Neural cell (in vitro differentiated cells): Measurements from ENCODE around the gene CDC37L1. TPM values are rescaled to one million over a fixed set of nuclear protein-coding genes. Genes with fewer than 3 reads are reported as not detected.

Experiments
- H2AFZ ChIP-seq: fragments of 200-600, 300-800 bp; sonication (generic), shearing (Covaris generic); 2 replicates; pipeline ENCODE4 v1.6.0; 2014; ENCODE audit warnings: low read depth, mild to moderate bottlenecking, antibody characterized with exemption, low read length, moderate library complexity
- H3F3A ChIP-seq: fragments of 200-600 bp; shearing (Covaris generic); 2 replicates; pipeline ENCODE4 v1.6.1; 2016; ENCODE audit warnings: mild to moderate bottlenecking, moderate library complexity, mixed read lengths, antibody characterized with exemption, low read length; ENCODE audit not compliant: insufficient read depth, poor library complexity, severe bottlenecking
- H3K27ac ChIP-seq: fragments of 200-600, 300-800 bp; sonication (generic), shearing (Covaris generic); 2 replicates; pipeline ENCODE4 v1.5.1; 2014; ENCODE audit warnings: mild to moderate bottlenecking, low read length, moderate library complexity
- H3K27me3 ChIP-seq: fragments of 300-800, 200-600 bp; sonication (generic), shearing (Covaris generic); 2 replicates; pipeline ENCODE4 v1.6.0; 2014; ENCODE audit warnings: mild to moderate bottlenecking, low read depth, low read length, moderate library complexity; ENCODE audit not compliant: insufficient read depth
- H3K36me3 ChIP-seq: fragments of 300-800, 200-600 bp; sonication (generic), shearing (Covaris generic); 2 replicates; pipeline ENCODE4 v1.5.1; 2014; ENCODE audit warnings: mild to moderate bottlenecking, antibody characterized with exemption, low read length, moderate library complexity; ENCODE audit not compliant: insufficient read depth
- H3K4me2 ChIP-seq: fragments of 300-800, 200-600 bp; sonication (generic), shearing (Covaris generic); 2 replicates; pipeline ENCODE4 v1.6.0; 2014; ENCODE audit warnings: mild to moderate bottlenecking, low read length
- H3K4me3 ChIP-seq: fragments of 300-800, 200-600 bp; sonication (generic), shearing (Covaris generic); 2 replicates; pipeline ENCODE4 v1.5.1; 2014; ENCODE audit warnings: mild to moderate bottlenecking, low read length, moderate library complexity
- H3K79me2 ChIP-seq: fragments of 200-600 bp; shearing (Covaris generic); replicated peaks from 2 replicates; pipeline ENCODE4 v1.6.0; 2014; ENCODE audit warnings: mild to moderate bottlenecking, low read length, moderate library complexity; ENCODE audit not compliant: insufficient read depth
- H3K9ac ChIP-seq: fragments of 300-800, 200-600 bp; sonication (generic), shearing (Covaris generic); 2 replicates; pipeline ENCODE4 v1.6.1; 2016; ENCODE audit warnings: mild to moderate bottlenecking, low read length, mixed read lengths
- H3K9me2 ChIP-seq: fragments of 200-600 bp; shearing (Covaris generic); 2 replicates; pipeline ENCODE4 v1.6.1; 2016; ENCODE audit warnings: mild to moderate bottlenecking, low read length, mixed read lengths; ENCODE audit not compliant: insufficient read depth
- H3K9me3 ChIP-seq: fragments of 200-600, 300-800 bp; sonication (generic), shearing (Covaris generic); 2 replicates; pipeline ENCODE4 v1.6.1; 2016; ENCODE audit warnings: mild to moderate bottlenecking, mixed run types, low read length, moderate library complexity, mixed read lengths
- H4K20me1 ChIP-seq: fragments of 200-600 bp; shearing (Covaris generic); 2 replicates; pipeline ENCODE4 v1.6.1; 2016; ENCODE audit warnings: mild to moderate bottlenecking, mixed run types; ENCODE audit not compliant: insufficient read depth
- CTCF ChIP-seq: fragments of 450-650 bp; IDR thresholded peaks from 2 replicates; pipeline ENCODE4 v1.5.1; 2014; ENCODE audit warnings: antibody characterized with exemption, mild to moderate bottlenecking, moderate library complexity; ENCODE audit not compliant: poor library complexity, severe bottlenecking
- EP300 ChIP-seq: fragments of 450-650 bp; conservative IDR thresholded peaks from 2 replicates; pipeline ENCODE4 v1.6.1; 2014; ENCODE audit warnings: antibody characterized with exemption, mild to moderate bottlenecking, moderate library complexity; ENCODE audit not compliant: poor library complexity, severe bottlenecking
- EZH2 ChIP-seq: fragments of 200-600, 300-800 bp; shearing (Covaris generic), sonication (generic); IDR thresholded peaks from 2 replicates; pipeline ENCODE4 v1.6.1; 2014; ENCODE audit warnings: antibody characterized with exemption, low read length, borderline replicate concordance, mild to moderate bottlenecking; ENCODE audit not compliant: insufficient read depth, poor library complexity, severe bottlenecking
- MXI1 ChIP-seq: fragments of 450-650 bp; conservative IDR thresholded peaks from 2 replicates; pipeline ENCODE4 v1.6.1; 2014; ENCODE audit warnings: antibody characterized with exemption, mild to moderate bottlenecking; ENCODE audit not compliant: poor library complexity, severe bottlenecking
- POLR2AphosphoS5 ChIP-seq: IDR thresholded peaks from 2 replicates; pipeline ENCODE4 v1.6.1; 2012
- RAD21 ChIP-seq: fragments of 450-650 bp; conservative IDR thresholded peaks from 2 replicates; pipeline ENCODE4 v1.6.1; 2014; ENCODE audit warnings: antibody characterized with exemption, mild to moderate bottlenecking, moderate library complexity
- REST ChIP-seq: IDR thresholded peaks from 2 replicates; pipeline ENCODE4 v1.6.1; 2012; ENCODE audit warnings: borderline replicate concordance
- SMC3 ChIP-seq: fragments of 450-650 bp; conservative IDR thresholded peaks from 2 replicates; pipeline ENCODE4 v1.6.1; 2014; ENCODE audit warnings: antibody characterized with exemption, mild to moderate bottlenecking, moderate library complexity; ENCODE audit not compliant: poor library complexity
- TAF1 ChIP-seq: IDR thresholded peaks from 2 replicates; pipeline ENCODE4 v1.6.1; 2012; ENCODE audit warnings: low read depth
- polyA plus RNA-seq: library from polyadenylated mRNA; depleted of rRNA; stranded (reverse); fragments of >200 nt; gene quantifications from 2 replicates; pipeline ENCODE4 v1.2.3, GENCODE V29; 2014

The CDC37L1 gene
- polyA plus RNA-seq, 1 donor from 2014 or later, result 34.7 TPM

- Histone ChIP-seq H4K20me1 (no peaks in the 10 kb centered on the region), H3K9me3 (no peaks in the 10 kb centered on the region), H3K27me3 (no peaks in the 10 kb centered on the region), H3K9ac (peak overlapping the region; percentile 84), H3K79me2 (no peaks in the 10 kb centered on the region), H3K36me3 (no peaks in the 10 kb centered on the region), H3F3A (no peaks in the 10 kb centered on the region), H3K9me2 (no peaks in the 10 kb centered on the region), H2AFZ (peak overlapping the region; percentile 78), H3K4me2 (peak overlapping the region; percentile 94), H3K27ac (peak overlapping the region; percentile 42), H3K4me3 (peak overlapping the region; percentile 98)
- TF ChIP-seq POLR2AphosphoS5 (no peak), CTCF (no peak), SMC3 (no peak)
Observed at GRCh38 chr9:4662989-4663792, 16.2 kb upstream of the CDC37L1 start.

- H3K4me3 ChIP-seq, result peak overlapping the region; percentile 98
- H3K36me3 ChIP-seq, result no peaks in the 10 kb centered on the region
- no peaks in the 10 kb centered on the region for H3K79me2 ChIP-seq
- no peak overlapping the region for H2AFZ ChIP-seq
- H3K9me3 ChIP-seq, result no peaks in the 10 kb centered on the region
- H4K20me1 ChIP-seq, result no peaks in the 10 kb centered on the region
- peak overlapping the region; percentile 94 for H3K4me2 ChIP-seq
- no peak for TF ChIP-seq SMC3
- TF ChIP-seq CTCF, result no peak
- no peak for TF ChIP-seq TAF1
- TF ChIP-seq REST, result no peak
- TF ChIP-seq EZH2, result no peak
- no peak for TF ChIP-seq RAD21
- TF ChIP-seq EP300, result no peak
- no peak for TF ChIP-seq POLR2AphosphoS5
- no peak for TF ChIP-seq MXI1
- no peaks in the 10 kb centered on the region for H3F3A ChIP-seq
- no peak overlapping the region for H3K9ac ChIP-seq
- H3K27ac ChIP-seq, result no peak overlapping the region
- no peaks in the 10 kb centered on the region for H3K9me2 ChIP-seq
- H3K27me3 ChIP-seq, result no peaks in the 10 kb centered on the region
Observed at GRCh38 chr9:4663956-4664355, 15.4 kb upstream of the CDC37L1 start.
